SU-DHL-6 (cell line): Measurements from ENCODE around the gene LRRC56.

ENCODE experiments used
- EZH2phosphoT487 ChIP-seq: fragments of 200-600 bp; sonication (generic), shearing (Covaris generic); conservative IDR thresholded peaks from 2 replicates; pipeline ENCODE4 v1.6.1; 2018; ENCODE audit warnings: mild to moderate bottlenecking, antibody characterized with exemption, low read length, moderate library complexity, mixed read lengths
- TF ChIP-seq, protein P1 (sequence below): fragments of 200-600 bp; sonication (generic); IDR thresholded peaks from one replicate; pipeline ENCODE4 v1.5.1; 2017; ENCODE audit warnings: antibody characterized with exemption, mild to moderate bottlenecking, low read length, moderate library complexity; ENCODE audit not compliant: insufficient read depth, poor library complexity, severe bottlenecking

DNA sequence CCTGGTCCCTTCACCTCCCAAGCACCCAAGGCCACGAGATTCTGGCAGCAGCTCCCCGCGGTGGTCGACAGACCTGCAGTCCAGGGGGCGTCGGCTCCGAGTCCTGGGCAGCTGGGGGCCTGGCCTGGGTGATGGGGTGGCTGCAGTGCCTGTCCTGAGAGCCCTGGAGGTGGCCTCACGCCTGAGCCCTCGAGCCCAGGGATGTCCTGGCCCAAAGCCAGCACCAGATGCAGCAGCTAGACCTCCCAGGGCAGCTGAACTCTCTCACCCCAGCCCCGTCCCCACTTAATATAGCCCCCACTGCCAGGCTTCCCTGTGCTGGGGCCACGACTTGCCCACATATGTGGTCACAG, 16.6 kb downstream of the LRRC56 start:
- TF ChIP-seq, protein P1, sequence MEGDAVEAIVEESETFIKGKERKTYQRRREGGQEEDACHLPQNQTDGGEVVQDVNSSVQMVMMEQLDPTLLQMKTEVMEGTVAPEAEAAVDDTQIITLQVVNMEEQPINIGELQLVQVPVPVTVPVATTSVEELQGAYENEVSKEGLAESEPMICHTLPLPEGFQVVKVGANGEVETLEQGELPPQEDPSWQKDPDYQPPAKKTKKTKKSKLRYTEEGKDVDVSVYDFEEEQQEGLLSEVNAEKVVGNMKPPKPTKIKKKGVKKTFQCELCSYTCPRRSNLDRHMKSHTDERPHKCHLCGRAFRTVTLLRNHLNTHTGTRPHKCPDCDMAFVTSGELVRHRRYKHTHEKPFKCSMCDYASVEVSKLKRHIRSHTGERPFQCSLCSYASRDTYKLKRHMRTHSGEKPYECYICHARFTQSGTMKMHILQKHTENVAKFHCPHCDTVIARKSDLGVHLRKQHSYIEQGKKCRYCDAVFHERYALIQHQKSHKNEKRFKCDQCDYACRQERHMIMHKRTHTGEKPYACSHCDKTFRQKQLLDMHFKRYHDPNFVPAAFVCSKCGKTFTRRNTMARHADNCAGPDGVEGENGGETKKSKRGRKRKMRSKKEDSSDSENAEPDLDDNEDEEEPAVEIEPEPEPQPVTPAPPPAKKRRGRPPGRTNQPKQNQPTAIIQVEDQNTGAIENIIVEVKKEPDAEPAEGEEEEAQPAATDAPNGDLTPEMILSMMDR = no peak
- TF ChIP-seq EZH2phosphoT487 = no peak
